SK-N-SH (cell line): ENCODE data around the gene KRT6B. TPM values are rescaled to one million over a fixed set of nuclear protein-coding genes. Genes with fewer than 3 reads are reported as not detected.

Experiments
- CTCF ChIA-PET: fragments of 300-600, 350-600 bp; formaldehyde crosslinking; extraction: SDS; loops from one replicate; lab custom pipeline; 2021; lab: Yijun Ruan, JAX
- POLR2A ChIA-PET: fragments of 350-600 bp; sonication (Branson Sonifier 250); formaldehyde crosslinking; extraction: SDS; loops from one replicate; lab custom pipeline; 2020; ENCODE audit warnings: antibody characterized with exemption, inconsistent platforms; lab: Yijun Ruan, JAX
- DNase-seq: peaks from one replicate; pipeline ENCODE4 v3.0.0; 2012
- H2AFZ ChIP-seq: fragments of 200-600 bp; sonication (generic); 2 replicates; pipeline ENCODE4 v1.8.1; 2016; ENCODE audit warnings: antibody characterized with exemption, mild to moderate bottlenecking, low read depth
- H3F3A ChIP-seq: fragments of 200-600 bp; sonication (generic); replicated peaks from 2 replicates; pipeline ENCODE3; 2016; ENCODE audit warnings: antibody characterized with exemption, mild to moderate bottlenecking; ENCODE audit not compliant: insufficient read depth
- H3K27ac ChIP-seq, 2 experiments: fragments of 200-500 bp in 1 of 2; fragments of 200-600 bp in 1 of 2; sonication (Bioruptor generic) in 1 of 2; sonication (generic), shearing (Covaris generic) in 1 of 2; 2 replicates each; pipeline versions ENCODE4 v1.5.1 to v1.6.1; 2014 to 2016; ENCODE audit warnings: low read depth in 2 of 2, inconsistent platforms in 1 of 2, low read length in 1 of 2, mild to moderate bottlenecking in 1 of 2, mixed read lengths in 1 of 2
- H3K27me3 ChIP-seq: fragments of 200-600 bp; sonication (generic), shearing (Covaris generic); 2 replicates; pipeline ENCODE4 v1.6.1; 2016; ENCODE audit warnings: mixed run types; ENCODE audit not compliant: insufficient read depth
- H3K36me3 ChIP-seq, 2 experiments: fragments of 200-500 bp in 1 of 2; fragments of 200-600 bp in 1 of 2; sonication (Bioruptor generic) in 1 of 2; sonication (generic) in 1 of 2; replicated peaks in 1 of 2; 2 replicates each; pipeline versions ENCODE3 to v1.5.1; 2014 to 2016; ENCODE audit warnings: low read length in 1 of 2, mild to moderate bottlenecking in 1 of 2; ENCODE audit not compliant: insufficient read depth in 2 of 2, control insufficient read depth in 1 of 2
- H3K4me1 ChIP-seq, 2 experiments: fragments of 200-500 bp in 1 of 2; fragments of 200-600 bp in 1 of 2; sonication (Bioruptor generic) in 1 of 2; sonication (generic), shearing (Covaris generic) in 1 of 2; 2 replicates each; pipeline versions ENCODE4 v1.5.1 to v1.6.1; 2014 to 2016; ENCODE audit warnings: low read depth in 1 of 2, low read length in 1 of 2, mixed run types in 1 of 2; ENCODE audit not compliant: insufficient read depth in 2 of 2, control insufficient read depth in 1 of 2
- H3K4me2 ChIP-seq: fragments of 200-600 bp; sonication (generic), shearing (Covaris generic); 2 replicates; pipeline ENCODE4 v1.6.1; 2017; ENCODE audit warnings: mixed run types
- H3K4me3 ChIP-seq, 2 experiments: fragments of 200-500 bp in 1 of 2; fragments of 200-600 bp in 1 of 2; sonication (Bioruptor generic) in 1 of 2; sonication (generic), shearing (Covaris generic) in 1 of 2; 2 replicates each; pipeline versions ENCODE4 v1.5.1 to v1.8.1; 2014 to 2016; ENCODE audit warnings: low read depth in 2 of 2, inconsistent platforms in 1 of 2, low read length in 1 of 2, mild to moderate bottlenecking in 1 of 2, mixed read lengths in 1 of 2, moderate library complexity in 1 of 2
- H3K79me2 ChIP-seq: fragments of 200-600 bp; sonication (generic); 2 replicates; pipeline ENCODE4 v1.8.1; 2017; ENCODE audit warnings: mild to moderate bottlenecking; ENCODE audit not compliant: insufficient read depth
- H3K9ac ChIP-seq: fragments of 200-600 bp; sonication (generic); 2 replicates; pipeline ENCODE4 v1.6.1; 2017; ENCODE audit warnings: mixed run types
- H3K9me2 ChIP-seq: fragments of 200-600 bp; sonication (generic); 2 replicates; pipeline ENCODE4 v1.6.1; 2017; ENCODE audit warnings: mixed run types
- H3K9me3 ChIP-seq: fragments of 200-600 bp; sonication (generic); 2 replicates; pipeline ENCODE4 v1.6.1; 2017; ENCODE audit warnings: mixed run types, mild to moderate bottlenecking, moderate library complexity
- H4K20me1 ChIP-seq: fragments of 200-600 bp; sonication (generic); 2 replicates; pipeline ENCODE4 v1.6.1; 2017; ENCODE audit warnings: mild to moderate bottlenecking, mixed run types; ENCODE audit not compliant: insufficient read depth
- CTCF ChIP-seq: fragments of 200-600 bp; sonication (generic); IDR thresholded peaks from 2 replicates; pipeline ENCODE4 v1.6.1; 2017; ENCODE audit warnings: antibody characterized with exemption, mild to moderate bottlenecking, moderate library complexity
- ELF1 ChIP-seq: IDR thresholded peaks from 2 replicates; pipeline ENCODE4 v1.4.0; 2012
- EP300 ChIP-seq, 2 experiments: IDR thresholded peaks; 2 replicates each; pipeline versions ENCODE4 v1.4.0 to v1.6.1; 2012; ENCODE audit warnings: borderline replicate concordance in 1 of 2, low read depth in 1 of 2, low read length in 1 of 2
- FOXM1 ChIP-seq: IDR thresholded peaks from 2 replicates; pipeline ENCODE4 v1.4.0; 2012; ENCODE audit warnings: low read depth, mild to moderate bottlenecking
- GABPA ChIP-seq: IDR thresholded peaks from 2 replicates; pipeline ENCODE4 v1.4.0; 2012; ENCODE audit warnings: low read depth, mild to moderate bottlenecking
- IRF3 ChIP-seq: fragments of 150-350 bp; IDR thresholded peaks from 2 replicates; pipeline ENCODE4 v1.6.1; 2016; ENCODE audit warnings: mild to moderate bottlenecking, low read depth, low read length
- MXI1 ChIP-seq: IDR thresholded peaks from 2 replicates; pipeline ENCODE4 v1.6.1; 2012; ENCODE audit warnings: mild to moderate bottlenecking, low read depth, low read length, improper control_type of control experiment
- NFIC ChIP-seq: IDR thresholded peaks from 2 replicates; pipeline ENCODE4 v1.4.0; 2012; ENCODE audit warnings: borderline replicate concordance
- POLR2AphosphoS5 ChIP-seq: IDR thresholded peaks from 2 replicates; pipeline ENCODE4 v1.6.1; 2012; ENCODE audit warnings: low read depth, low read length
- RFX5 ChIP-seq: IDR thresholded peaks from 2 replicates; pipeline ENCODE4 v1.6.1; 2012; ENCODE audit warnings: mild to moderate bottlenecking, improper control_type of control experiment, low read length
- TAF1 ChIP-seq: IDR thresholded peaks from 2 replicates; pipeline ENCODE4 v1.6.1; 2012; ENCODE audit warnings: low read depth, mild to moderate bottlenecking, low read length, moderate library complexity, borderline replicate concordance
- TCF12 ChIP-seq: IDR thresholded peaks from 2 replicates; pipeline ENCODE4 v1.4.0; 2012
- TEAD4 ChIP-seq: IDR thresholded peaks from 2 replicates; pipeline ENCODE4 v1.4.0; 2012; ENCODE audit warnings: mild to moderate bottlenecking, borderline replicate concordance; ENCODE audit not compliant: insufficient read depth
- USF1 ChIP-seq: IDR thresholded peaks from 2 replicates; pipeline ENCODE4 v1.4.0; 2012; ENCODE audit warnings: low read depth, borderline replicate concordance
- USF2 ChIP-seq: fragments of 150-350 bp; IDR thresholded peaks from 2 replicates; pipeline ENCODE4 v1.6.1; 2017; ENCODE audit warnings: antibody characterized with exemption, low read length, low read depth, borderline replicate concordance
- WGBS: methylation state at CpG from one replicate; pipeline ENCODE4 v1.1.6; 2017; ENCODE audit warnings: low lambda C conversion rate; 5-methylcytosine and 5-hydroxymethylcytosine counted together
- polyA plus RNA-seq, 3 experiments: library from polyadenylated mRNA; depleted of rRNA; stranded (reverse); fragments of >200 nt; gene quantifications; 2 replicates each; pipeline ENCODE4 v1.2.3, GENCODE V29; 2012
- TF ChIP-seq, protein P1 (sequence below): IDR thresholded peaks from 2 replicates; pipeline ENCODE4 v1.4.0; 2012; ENCODE audit warnings: low read depth
- TF ChIP-seq, protein P2 (sequence below): IDR thresholded peaks from 2 replicates; pipeline ENCODE4 v1.6.1; 2012; ENCODE audit warnings: mild to moderate bottlenecking, low read depth, low read length, moderate library complexity

The KRT6B gene
- polyA plus RNA-seq, 1 of the 3 experiments (the other 2 are of a cell fraction) = not detected

GRCh38 chr12:52418576-52419110, 33.3 kb downstream of the KRT6B start:
- DNase-seq = no peak
- no peak overlapping the region for H3K27ac ChIP-seq
- POLR2A ChIA-PET = no interaction called here
- no peaks in the 10 kb centered on the region for H3K9me3 ChIP-seq
- no peaks in the 10 kb centered on the region for H3K9me2 ChIP-seq
- no peak overlapping the region for H2AFZ ChIP-seq
- H3K79me2 ChIP-seq = no peaks in the 10 kb centered on the region
- no peaks in the 10 kb centered on the region for H4K20me1 ChIP-seq
- peaks cover 15% of the 10 kb centered on the region; the same call in 1 of the 2 replicates for H3K27me3 ChIP-seq
- CTCF ChIA-PET = interaction anchor here (1.0 kb wide), 1 partner anchor 461 kb away, joined by 3 read pairs; no protein-coding TSS in a partner anchor
- 30% methylated on average over 3 of the region's 4 CpGs for WGBS
- H3K4me1 ChIP-seq = peaks cover 0 to 5% of the 10 kb centered on the region in 2 experiments; a peak in 1 of 4 replicates
- H3K9ac ChIP-seq = no peak overlapping the region
- no peak overlapping the region for H3K4me2 ChIP-seq
- H3F3A ChIP-seq = no peaks in the 10 kb centered on the region
- H3K4me3 ChIP-seq = no peak overlapping the region
- no peaks in the 10 kb centered on the region for H3K36me3 ChIP-seq
- TF ChIP-seq TAF1 (no peak), NFIC (no peak), POLR2AphosphoS5 (no peak), ELF1 (no peak), FOXM1 (no peak), TEAD4 (no peak), IRF3 (no peak), EP300 (IDR thresholded peaks at IDR 0.05; ENCODE audit: borderline replicate concordance in 1 of 2, low read depth in 1 of 2, low read length in 1 of 2) (no peak), CTCF (no peak), GABPA (no peak), USF2 (no peak), TCF12 (no peak), RFX5 (no peak), MXI1 (no peak), USF1 (no peak)
- TF ChIP-seq, protein P1, sequence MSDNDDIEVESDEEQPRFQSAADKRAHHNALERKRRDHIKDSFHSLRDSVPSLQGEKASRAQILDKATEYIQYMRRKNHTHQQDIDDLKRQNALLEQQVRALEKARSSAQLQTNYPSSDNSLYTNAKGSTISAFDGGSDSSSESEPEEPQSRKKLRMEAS = no peak
- TF ChIP-seq, protein P2, sequence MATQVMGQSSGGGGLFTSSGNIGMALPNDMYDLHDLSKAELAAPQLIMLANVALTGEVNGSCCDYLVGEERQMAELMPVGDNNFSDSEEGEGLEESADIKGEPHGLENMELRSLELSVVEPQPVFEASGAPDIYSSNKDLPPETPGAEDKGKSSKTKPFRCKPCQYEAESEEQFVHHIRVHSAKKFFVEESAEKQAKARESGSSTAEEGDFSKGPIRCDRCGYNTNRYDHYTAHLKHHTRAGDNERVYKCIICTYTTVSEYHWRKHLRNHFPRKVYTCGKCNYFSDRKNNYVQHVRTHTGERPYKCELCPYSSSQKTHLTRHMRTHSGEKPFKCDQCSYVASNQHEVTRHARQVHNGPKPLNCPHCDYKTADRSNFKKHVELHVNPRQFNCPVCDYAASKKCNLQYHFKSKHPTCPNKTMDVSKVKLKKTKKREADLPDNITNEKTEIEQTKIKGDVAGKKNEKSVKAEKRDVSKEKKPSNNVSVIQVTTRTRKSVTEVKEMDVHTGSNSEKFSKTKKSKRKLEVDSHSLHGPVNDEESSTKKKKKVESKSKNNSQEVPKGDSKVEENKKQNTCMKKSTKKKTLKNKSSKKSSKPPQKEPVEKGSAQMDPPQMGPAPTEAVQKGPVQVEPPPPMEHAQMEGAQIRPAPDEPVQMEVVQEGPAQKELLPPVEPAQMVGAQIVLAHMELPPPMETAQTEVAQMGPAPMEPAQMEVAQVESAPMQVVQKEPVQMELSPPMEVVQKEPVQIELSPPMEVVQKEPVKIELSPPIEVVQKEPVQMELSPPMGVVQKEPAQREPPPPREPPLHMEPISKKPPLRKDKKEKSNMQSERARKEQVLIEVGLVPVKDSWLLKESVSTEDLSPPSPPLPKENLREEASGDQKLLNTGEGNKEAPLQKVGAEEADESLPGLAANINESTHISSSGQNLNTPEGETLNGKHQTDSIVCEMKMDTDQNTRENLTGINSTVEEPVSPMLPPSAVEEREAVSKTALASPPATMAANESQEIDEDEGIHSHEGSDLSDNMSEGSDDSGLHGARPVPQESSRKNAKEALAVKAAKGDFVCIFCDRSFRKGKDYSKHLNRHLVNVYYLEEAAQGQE = no peak
